IgD-negative memory B cell (primary cell): ENCODE data around the gene KCNMB1. TPM values are rescaled to one million over a fixed set of nuclear protein-coding genes. Genes with fewer than 3 reads are reported as not detected.

Experiments used
- H3K27ac Mint-ChIP-seq, 3 donors: one replicate each; pipeline ENCODE4 v1.8.0; 2020 to 2022; ENCODE audit warnings: mild to moderate bottlenecking in 3 of 3, mixed read lengths in 3 of 3, moderate library complexity in 1 of 3
- H3K27me3 Mint-ChIP-seq: one replicate; pipeline ENCODE4 v1.8.0; 2021; ENCODE audit warnings: mixed read lengths
- H3K36me3 Mint-ChIP-seq: one replicate; pipeline ENCODE4 v1.8.0; 2020; ENCODE audit warnings: mild to moderate bottlenecking, mixed read lengths
- H3K4me1 Mint-ChIP-seq, 3 donors: one replicate each; pipeline ENCODE4 v1.8.0; 2020 to 2022; ENCODE audit warnings: mixed read lengths in 3 of 3, mild to moderate bottlenecking in 1 of 3
- H3K4me3 Mint-ChIP-seq, 4 donors: one replicate each; pipeline ENCODE4 v1.8.0; 2020 to 2022; ENCODE audit warnings: mild to moderate bottlenecking in 4 of 4, mixed read lengths in 4 of 4, moderate library complexity in 3 of 4
- H3K9me3 Mint-ChIP-seq, 3 donors: one replicate each; pipeline ENCODE4 v1.8.0; 2020 to 2021; ENCODE audit warnings: mixed read lengths in 3 of 3, mild to moderate bottlenecking in 1 of 3
- polyA plus RNA-seq: library from polyadenylated mRNA; unstranded; fragments of 300-500 nt; fragmentation: Illumina TruSeq; gene quantifications from one replicate; pipeline ENCODE4 v1.2.3, GENCODE V29; 2021

The KCNMB1 gene
- polyA plus RNA-seq, 1 donor from 2014 or later = not detected

DNA sequence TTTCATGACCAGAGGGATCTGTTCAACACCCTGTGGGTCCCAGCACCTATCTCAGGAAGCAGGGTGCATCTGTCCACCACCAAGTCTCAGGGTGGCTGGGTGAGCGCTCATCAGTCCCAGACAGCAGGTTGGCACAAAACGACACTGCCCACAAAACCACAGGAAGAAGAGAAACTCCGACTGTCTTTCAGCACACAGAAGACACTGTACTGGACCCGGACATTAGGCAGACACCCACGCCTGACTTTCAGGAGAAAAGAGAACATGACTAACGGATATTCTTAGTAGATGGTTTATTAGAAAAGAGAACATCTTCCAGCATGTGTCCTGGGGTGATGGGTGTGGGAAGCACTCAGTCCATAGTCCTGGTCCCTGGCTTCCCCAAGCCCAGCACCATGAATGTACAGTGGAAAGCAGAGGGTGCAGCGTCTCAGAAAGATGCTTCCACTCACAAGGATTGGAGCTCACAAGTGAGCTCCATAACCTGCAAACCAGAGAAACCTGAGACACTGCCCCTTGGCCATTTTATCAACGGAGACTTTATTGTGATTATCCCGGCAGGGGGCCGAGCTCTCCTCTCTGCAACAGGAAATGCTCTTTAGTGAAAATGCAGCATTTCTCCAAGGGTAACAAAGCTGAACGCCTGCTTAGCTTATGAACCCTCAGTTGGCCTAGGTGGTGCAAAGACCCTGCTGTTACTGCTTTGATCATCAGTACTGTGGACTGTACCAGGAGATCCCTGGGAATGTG is 55.8 kb downstream of the KCNMB1 start:
- Mint-ChIP-seq H3K27ac (peak overlapping the region in 2 of 3 donors; percentile 45 to 78), H3K4me3 (peak overlapping the region in 3 of 4 donors; percentile 44 to 76 (median 75)), H3K27me3 (no peaks in the 10 kb centered on the region), H3K36me3 (no peaks in the 10 kb centered on the region), H3K9me3 (no peaks in the 10 kb centered on the region), H3K4me1 (peaks cover 36 to 44% (median 38%) of the 10 kb centered on the region in 3 donors)

DNA sequence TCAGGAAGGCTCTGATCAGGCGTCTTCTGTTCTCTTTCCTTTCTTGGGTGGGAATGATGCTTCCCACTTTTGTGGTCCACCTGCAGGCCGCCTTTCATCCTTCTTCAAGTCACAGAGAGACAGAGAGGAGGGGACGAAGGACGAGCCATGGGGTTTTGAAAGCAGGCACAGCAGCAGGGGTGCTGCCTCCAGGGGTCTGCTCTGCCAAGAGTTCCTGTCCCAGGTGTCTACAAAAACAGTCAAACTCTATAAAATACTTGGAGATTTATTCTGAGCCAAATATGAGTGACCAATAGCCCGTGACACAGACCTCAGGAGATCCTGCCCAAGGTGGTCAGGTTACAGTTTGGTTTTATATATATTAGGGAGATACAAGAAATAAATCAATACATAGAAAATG is 57.1 kb downstream of the KCNMB1 start:
- peaks cover 32 to 44% (median 33%) of the 10 kb centered on the region in 3 donors for H3K4me1 Mint-ChIP-seq

DNA sequence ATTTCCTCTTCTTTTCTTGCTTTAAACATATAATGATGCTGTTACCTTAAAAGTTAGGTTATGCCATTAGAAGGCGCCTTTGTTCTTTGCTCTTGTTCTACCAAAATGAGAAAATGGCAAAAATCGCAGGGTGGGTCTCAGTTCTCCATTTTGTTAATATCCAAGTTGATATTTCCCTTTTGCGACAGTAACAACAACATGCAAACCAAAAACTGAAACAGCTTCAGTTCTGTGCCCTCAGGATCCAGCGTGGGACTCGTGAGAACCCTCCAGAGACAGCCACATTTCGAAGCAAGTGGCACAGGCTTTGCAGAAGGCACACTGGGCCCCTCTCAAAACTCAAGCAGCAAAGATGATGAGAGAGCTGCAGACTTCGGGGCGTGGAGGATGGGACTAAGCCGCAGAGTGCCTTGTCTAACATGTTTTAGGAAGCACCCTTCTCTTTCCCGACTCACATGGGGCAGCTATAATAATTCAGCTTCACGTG is 58.6 kb downstream of the KCNMB1 start:
- Mint-ChIP-seq H3K27me3 (no peaks in the 10 kb centered on the region), H3K27ac (no peak overlapping the region), H3K36me3 (no peaks in the 10 kb centered on the region), H3K4me1 (peaks cover 30 to 43% (median 35%) of the 10 kb centered on the region in 3 donors), H3K9me3 (no peaks in the 10 kb centered on the region), H3K4me3 (peak overlapping the region in 2 of 4 donors; percentile 71 to 92)

More for the DNA sequence above, 57.1 kb downstream of the KCNMB1 start:
- Mint-ChIP-seq H3K4me3 (no peak overlapping the region), H3K27ac (peak overlapping the region in 1 of 3 donors; percentile 78), H3K27me3 (no peaks in the 10 kb centered on the region), H3K36me3 (no peaks in the 10 kb centered on the region), H3K9me3 (no peaks in the 10 kb centered on the region)

DNA sequence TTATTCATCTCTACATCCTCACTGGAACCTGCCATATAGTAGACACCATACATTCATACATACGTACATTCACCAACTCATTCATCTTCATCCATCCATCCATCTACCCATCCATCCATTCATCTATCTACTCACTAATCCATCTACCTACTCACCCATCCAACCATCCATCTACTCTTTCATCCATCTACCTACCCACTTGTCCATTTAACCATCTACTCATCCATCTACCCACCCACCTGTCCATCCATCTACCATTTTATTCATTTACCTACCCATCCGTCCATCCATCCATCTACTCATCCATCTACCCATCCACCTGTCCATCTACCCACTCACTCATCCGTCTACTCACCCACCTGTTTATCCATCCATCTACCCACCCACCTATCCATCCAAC is 59.6 kb downstream of the KCNMB1 start:
- no peak overlapping the region for H3K27ac Mint-ChIP-seq
- H3K36me3 Mint-ChIP-seq = no peaks in the 10 kb centered on the region
- H3K4me3 Mint-ChIP-seq = no peak overlapping the region
- H3K9me3 Mint-ChIP-seq = no peaks in the 10 kb centered on the region
- no peaks in the 10 kb centered on the region for H3K27me3 Mint-ChIP-seq
- H3K4me1 Mint-ChIP-seq = peaks cover 28 to 40% (median 33%) of the 10 kb centered on the region in 3 donors

DNA sequence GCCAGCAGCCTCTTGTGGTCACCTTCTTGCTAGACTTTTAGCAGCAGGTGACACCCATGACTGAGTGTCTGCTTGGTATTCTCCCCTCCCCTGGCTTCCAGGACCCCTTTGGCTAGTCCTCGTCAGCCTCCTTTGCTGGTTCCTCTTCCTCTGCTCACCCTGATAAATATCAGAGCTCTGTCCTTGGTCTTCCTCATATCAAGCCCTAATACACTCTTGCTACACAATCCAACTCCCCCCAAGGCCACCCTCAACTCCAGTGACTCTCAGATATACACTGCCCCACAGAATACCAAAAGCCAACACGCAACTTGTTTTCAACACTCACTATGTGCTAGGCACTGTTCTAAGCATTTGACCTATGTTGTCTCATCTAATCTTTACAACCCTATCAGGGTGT is 61.3 kb downstream of the KCNMB1 start:
- no peak overlapping the region for H3K27ac Mint-ChIP-seq
- H3K4me1 Mint-ChIP-seq = peaks cover 13 to 27% (median 21%) of the 10 kb centered on the region in 3 donors

DNA sequence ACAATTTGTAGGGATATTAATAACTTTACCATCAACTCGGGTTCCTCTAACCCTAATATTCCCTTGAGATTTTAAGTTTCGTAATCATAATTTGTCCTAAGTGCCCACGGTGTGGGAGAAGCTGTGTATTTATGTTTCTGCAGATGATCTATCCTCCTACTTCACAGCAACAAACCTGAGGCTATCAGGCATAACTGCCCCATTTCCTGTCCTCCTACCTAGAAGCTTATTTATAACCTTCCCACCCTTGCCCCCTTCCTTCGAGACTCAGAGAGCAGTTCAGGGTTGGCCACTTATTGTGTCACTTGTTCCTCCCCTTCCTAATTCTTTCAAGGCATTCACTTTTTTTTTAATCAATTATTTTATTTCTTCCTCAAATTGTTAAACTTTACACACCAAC is 62.0 kb downstream of the KCNMB1 start:
- Mint-ChIP-seq H3K27ac (no peak overlapping the region), H3K4me1 (peaks cover 7 to 20% (median 15%) of the 10 kb centered on the region in 3 donors), H3K9me3 (no peaks in the 10 kb centered on the region), H3K4me3 (no peak overlapping the region), H3K36me3 (no peaks in the 10 kb centered on the region), H3K27me3 (no peaks in the 10 kb centered on the region)

More for the DNA sequence above, 61.3 kb downstream of the KCNMB1 start:
- H3K4me3 Mint-ChIP-seq = no peak overlapping the region
- no peaks in the 10 kb centered on the region for H3K9me3 Mint-ChIP-seq
- no peaks in the 10 kb centered on the region for H3K27me3 Mint-ChIP-seq
- no peaks in the 10 kb centered on the region for H3K36me3 Mint-ChIP-seq

Other genes starting within 250 kb of the KCNMB1 start
- not detected for gene C5orf58, start 156.4 kb downstream of the KCNMB1 start, polyA plus RNA-seq
- 31.6 TPM for gene LCP2, start 91.6 kb downstream of the KCNMB1 start, polyA plus RNA-seq
- gene KCNIP1, start 114.7 kb upstream of the KCNMB1 start, polyA plus RNA-seq = not detected